HG03097 (cell line): ENCODE measurements around the gene RGPD6.
"Not testable (repeated sequence)": the region's sequence is repeated elsewhere in the genome, so short reads cannot be mapped to it uniquely, and the experiment has no call there.

ENCODE experiments used
- ATAC-seq: cut with Tn5 transposase; IDR thresholded peaks from one replicate; pipeline ENCODE4 v1.9.1; 2021; ENCODE audit not compliant: unreplicated experiment, low FRiP score

RGPD6 gene

DNA sequence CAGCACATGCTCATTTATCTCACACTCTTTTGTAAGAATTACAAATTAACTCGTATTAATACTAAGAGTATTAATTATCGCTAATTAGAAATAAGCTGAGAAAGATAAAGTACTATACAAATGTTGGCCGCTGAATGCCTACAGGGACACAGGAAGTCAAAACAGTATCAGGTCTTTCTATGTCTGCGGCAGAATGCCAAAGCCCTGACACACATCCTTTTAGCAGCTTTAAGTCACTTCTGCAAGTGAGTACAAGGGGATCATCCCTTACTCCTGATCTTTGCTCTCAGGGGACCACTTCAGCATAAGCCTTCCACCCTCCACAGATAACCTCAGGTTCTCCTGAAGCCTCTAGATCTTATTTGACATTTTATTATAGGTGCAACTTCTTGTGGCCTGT, 94.3 kb downstream of the RGPD6 start:
- not testable (repeated sequence) for ATAC-seq

DNA sequence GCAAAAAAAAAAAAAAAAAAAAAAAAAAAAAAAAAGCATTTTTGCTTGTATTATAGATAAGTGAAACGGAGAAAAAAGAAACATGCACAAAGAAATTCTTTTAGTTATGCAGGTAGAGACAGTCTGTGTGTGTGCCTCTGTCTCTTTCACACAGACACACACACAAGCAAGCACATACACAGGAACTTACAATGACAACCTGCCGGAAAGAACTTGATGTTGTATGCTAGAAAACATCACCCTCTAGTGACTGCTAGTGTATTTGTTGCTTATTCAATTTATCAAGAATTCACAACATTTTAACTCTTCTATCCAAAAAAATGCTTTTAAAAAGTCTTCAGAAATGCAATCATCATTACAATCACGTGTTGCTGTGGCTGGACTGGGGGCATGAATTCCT, 95.8 kb downstream of the RGPD6 start:
- not testable (repeated sequence) for ATAC-seq

DNA sequence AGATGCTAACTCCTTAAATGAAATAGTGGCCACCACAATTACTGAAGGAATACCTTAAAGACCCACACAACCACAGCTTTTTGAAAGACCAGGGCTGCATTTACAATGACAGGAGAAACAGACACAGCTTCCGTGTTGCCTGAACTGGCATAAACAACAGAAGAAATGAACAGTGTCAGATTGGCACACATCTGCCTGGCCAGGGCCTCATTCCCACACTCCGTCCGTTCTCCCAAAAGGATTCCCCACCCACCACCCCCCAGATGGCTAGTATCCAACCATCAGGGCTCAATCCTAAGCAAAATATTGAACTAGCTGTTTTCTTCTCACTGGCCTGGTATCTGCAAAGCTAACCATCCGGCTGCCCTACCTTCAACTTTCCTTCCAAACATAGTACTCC, 96.9 kb downstream of the RGPD6 start:
- ATAC-seq = not testable (repeated sequence)

DNA sequence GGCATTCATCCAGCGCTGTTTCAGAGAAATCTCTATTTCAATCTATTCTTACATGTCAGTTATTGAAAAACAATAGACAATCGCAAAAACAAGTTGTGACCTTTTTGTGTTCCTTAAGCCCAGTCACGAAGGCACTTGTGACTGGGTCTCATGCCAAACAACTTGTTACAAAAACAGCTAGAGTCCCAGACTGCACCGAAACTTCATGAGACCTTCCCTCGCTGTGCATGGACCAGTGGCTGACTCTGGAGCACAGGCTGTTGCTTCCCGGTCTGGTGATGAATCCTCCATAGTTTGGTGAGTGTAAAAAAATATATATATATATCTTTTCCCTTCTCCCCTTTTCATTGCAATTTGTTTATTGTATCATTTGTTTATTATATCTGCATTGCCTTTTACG, 99.7 kb downstream of the RGPD6 start:
- not testable (repeated sequence) for ATAC-seq

DNA sequence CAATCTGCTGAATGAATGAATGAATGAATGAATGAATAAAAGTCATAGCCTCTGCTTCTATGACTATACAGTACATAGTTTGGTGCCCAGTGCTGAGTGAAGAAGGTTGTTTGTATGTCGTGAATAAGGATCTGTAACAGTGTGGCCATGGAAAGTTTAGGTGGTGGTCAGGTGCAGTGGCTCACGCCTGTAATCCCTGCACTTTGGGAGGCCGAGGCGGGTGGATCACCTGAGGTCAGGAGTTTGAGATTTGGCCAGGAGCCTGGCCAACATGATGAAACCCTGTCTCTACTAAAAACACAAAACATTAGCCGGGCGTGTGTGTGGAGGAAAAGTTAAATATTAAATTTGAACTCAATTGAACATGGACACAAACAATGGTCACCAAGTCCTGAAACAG, 100.1 kb downstream of the RGPD6 start:
- ATAC-seq = not testable (repeated sequence)

DNA sequence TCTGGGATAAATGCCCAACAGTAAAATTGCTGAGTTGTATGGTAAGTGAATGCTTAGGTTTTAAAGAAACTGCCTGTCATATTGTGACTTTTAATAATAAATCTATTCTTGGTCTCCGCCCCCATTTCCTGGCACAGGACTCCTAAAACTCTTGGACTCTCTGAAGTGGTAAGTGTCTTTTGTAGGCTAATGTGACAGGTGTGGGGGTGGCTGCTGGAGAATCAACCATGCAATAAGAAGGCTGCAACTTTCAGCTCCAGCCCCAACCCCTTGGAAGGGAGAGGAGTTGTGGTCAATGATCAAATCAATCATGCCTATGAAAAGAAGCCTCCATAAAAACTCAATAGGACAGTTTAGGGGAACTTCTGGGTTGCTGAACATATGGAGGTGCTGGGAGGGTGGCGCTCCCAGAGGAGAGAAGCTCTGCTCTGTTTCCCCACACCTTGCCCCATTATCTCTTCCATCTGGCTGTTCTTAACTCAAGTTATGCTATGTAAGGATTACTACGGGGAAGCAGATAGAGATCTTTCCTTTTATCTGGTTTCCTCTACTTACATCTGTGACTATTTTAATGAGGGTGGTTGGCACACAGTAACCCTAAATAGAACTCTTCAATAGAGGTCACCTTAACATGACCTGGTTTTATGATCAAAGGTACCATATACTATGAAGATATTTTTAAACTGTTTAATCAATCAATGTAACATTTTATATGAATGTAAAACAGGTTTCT, 101.2 kb downstream of the RGPD6 start:
- not testable (repeated sequence) for ATAC-seq

DNA sequence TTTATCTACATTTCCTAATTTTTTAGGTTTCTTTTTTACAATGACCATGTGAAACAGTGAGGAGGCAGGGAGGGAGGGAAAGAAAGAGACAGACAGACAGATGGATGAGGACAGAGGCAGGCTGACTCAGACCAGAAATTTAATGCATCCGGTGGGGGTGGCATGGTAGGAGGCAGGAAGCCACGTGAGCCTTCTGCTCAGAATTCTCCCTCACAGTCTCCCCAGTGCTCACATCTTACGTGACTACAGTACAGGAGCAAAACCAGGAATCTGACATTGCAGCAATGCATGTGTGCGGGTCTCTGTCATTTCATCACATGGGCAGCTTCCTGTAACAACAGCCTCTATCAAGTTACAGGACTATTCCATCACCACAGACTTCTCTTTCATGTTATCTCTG, 102.1 kb downstream of the RGPD6 start:
- ATAC-seq = peak; percentile 96

DNA sequence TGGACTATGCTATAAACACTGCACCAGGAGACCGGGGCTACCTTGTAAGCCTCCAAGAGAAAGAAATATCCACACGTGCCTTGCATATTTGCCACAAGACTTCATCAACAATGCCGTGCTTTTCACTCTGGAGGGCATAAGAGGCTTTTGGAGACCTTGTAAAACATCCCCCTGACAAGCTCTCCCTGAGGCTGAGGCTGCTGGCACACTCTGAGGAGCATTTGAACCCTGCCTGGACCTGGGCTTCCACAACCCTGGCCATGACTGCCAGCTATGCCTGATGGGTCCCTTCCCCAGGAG, 104.0 kb downstream of the RGPD6 start:
- ATAC-seq = not testable (repeated sequence)

DNA sequence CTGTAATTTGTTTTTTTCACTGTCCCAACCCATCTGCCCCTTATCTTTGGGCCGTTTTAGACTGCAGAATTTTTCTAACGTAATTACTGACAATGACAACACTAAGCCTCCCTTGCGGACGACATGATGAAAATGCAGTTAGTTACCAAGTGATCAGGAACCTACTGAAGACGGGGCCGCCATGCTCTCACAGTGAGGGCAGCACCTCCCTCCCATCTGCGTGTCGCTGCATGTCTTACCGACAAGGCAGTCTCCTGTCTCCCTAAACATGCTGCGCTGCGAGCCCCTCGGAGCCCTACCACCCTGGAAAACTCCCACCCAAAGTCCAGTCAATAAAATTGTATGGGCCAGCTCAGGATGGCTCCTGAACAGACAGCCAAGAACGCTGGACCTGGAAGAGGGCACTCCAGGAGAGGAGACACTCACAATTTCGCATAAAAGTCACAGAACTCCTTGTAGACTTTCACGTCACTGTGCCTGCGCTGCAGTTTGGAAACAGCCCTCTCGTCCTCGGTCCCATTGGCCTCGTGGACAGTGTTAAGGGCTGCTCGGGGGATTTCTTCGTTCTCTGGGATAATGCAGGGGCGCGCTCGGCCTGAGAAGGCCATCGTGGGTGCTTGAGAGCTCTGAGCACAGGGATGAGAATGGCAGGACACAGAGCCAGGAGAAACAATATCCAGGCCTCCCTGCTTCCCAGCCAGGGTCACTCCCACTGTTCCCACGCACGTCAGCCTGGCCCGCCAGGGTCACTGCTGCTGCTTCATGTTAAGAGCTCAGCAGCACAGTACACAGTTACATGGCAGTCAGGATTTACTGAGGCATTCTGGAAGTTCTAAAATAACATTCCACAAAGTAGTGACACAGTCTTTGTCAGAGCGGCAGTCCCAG, 104.6 kb downstream of the RGPD6 start, which contains the start of gene LIMS4:
Gene LIMS4 (minus strand): TSS at position 646 of the 888 bp plus-strand sequence. CDS start 38 bp downstream, at position 608.
- ATAC-seq = not testable (repeated sequence)

DNA sequence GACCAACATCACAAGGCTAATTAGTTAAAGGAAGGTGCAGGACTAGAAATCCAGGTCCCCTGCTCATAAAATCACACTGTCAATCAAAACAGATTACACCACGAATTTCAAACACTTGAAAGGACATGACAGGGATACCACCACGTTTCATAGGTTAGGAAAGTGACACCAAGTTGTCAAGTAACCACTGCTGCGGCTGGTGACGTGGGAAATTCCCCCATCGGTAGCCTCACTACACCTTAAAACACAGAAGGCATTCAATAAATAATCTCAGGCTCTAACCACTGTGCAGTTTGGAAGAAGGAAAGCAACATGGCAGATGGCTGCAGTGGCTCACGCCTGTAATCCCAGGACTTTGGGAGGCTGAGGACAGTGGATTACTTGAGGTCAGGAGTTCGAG, 108.1 kb downstream of the RGPD6 start:
- ATAC-seq = not testable (repeated sequence)

DNA sequence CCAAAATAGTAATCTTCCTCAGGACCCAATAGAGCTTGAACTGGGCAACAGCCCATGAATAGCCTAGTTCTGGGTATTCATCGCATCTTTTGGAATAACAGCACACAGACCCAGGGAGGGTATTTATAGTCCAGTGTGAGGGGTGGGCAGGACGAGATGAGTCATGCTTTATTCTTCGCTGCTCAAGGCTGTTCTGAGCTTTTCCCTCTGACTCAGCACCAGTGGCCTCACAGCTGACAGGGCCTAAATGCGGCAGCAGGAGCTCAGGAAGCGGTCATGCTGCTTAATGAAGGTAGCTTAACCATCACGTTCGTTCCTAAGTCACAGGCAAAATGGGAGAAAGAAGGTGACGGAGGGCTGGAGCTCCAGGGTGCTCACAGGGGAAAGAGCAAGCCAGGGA, 111.7 kb downstream of the RGPD6 start:
- ATAC-seq = peak; percentile 68
